ENCODE measurements around the gene ZFP36L1.

- TF ChIP-seq EZH2 (IDR thresholded peaks at IDR 0.05; ENCODE audit: borderline replicate concordance, insufficient read depth, low read length, poor library complexity, severe bottlenecking) (no peak), REST (IDR thresholded peaks at IDR 0.05; ENCODE audit: borderline replicate concordance) (no peak), TAF1 (IDR thresholded peaks at IDR 0.05; ENCODE audit: low read depth) (no peak), MXI1 (conservative IDR thresholded peaks at IDR 0.05; ENCODE audit: poor library complexity, severe bottlenecking) (no peak), POLR2AphosphoS5 (IDR thresholded peaks at IDR 0.05) (no peak), RAD21 (conservative IDR thresholded peaks at IDR 0.05) (no peak), SMC3 (conservative IDR thresholded peaks at IDR 0.05; ENCODE audit: poor library complexity) (no peak), EP300 (conservative IDR thresholded peaks at IDR 0.05; ENCODE audit: poor library complexity, severe bottlenecking) (no peak)
- TF ChIP-seq, protein P1, sequence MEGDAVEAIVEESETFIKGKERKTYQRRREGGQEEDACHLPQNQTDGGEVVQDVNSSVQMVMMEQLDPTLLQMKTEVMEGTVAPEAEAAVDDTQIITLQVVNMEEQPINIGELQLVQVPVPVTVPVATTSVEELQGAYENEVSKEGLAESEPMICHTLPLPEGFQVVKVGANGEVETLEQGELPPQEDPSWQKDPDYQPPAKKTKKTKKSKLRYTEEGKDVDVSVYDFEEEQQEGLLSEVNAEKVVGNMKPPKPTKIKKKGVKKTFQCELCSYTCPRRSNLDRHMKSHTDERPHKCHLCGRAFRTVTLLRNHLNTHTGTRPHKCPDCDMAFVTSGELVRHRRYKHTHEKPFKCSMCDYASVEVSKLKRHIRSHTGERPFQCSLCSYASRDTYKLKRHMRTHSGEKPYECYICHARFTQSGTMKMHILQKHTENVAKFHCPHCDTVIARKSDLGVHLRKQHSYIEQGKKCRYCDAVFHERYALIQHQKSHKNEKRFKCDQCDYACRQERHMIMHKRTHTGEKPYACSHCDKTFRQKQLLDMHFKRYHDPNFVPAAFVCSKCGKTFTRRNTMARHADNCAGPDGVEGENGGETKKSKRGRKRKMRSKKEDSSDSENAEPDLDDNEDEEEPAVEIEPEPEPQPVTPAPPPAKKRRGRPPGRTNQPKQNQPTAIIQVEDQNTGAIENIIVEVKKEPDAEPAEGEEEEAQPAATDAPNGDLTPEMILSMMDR (IDR thresholded peaks at IDR 0.05; ENCODE audit: poor library complexity, severe bottlenecking) = no peak
Observed at GRCh38 chr14:68822132-68822651, 29.3 kb upstream of the ZFP36L1 start.

Data from neural cell (in vitro differentiated cells).